Suprapubic skin (tissue), 4 donors: Measurements from ENCODE around the gene RYR3. TPM values are rescaled to one million over a fixed set of nuclear protein-coding genes. Genes with fewer than 3 reads are reported as not detected.

Source experiments
- DNase-seq, 2 donors: peaks; one replicate each; pipeline ENCODE4 v3.0.0-alpha.2; 2019; ENCODE audit warnings: low spot score in 2 of 2
- H3K27ac ChIP-seq: fragments of 200-600 bp; sonication (generic); one replicate; pipeline ENCODE4 v1.5.1; 2019
- H3K27me3 ChIP-seq: fragments of 200-600 bp; sonication (generic); one replicate; pipeline ENCODE4 v1.5.1; 2019
- H3K36me3 ChIP-seq: fragments of 200-600 bp; sonication (generic); one replicate; pipeline ENCODE4 v1.5.1; 2019
- H3K4me1 ChIP-seq: fragments of 200-600 bp; sonication (generic); one replicate; pipeline ENCODE4 v1.5.1; 2019
- H3K4me3 ChIP-seq: fragments of 200-600 bp; sonication (generic); one replicate; pipeline ENCODE4 v1.5.1; 2019; ENCODE audit warnings: mild to moderate bottlenecking
- H3K9me3 ChIP-seq: fragments of 200-600 bp; sonication (generic); one replicate; pipeline ENCODE4 v1.5.1; 2019
- EP300 ChIP-seq: sonication (generic); formaldehyde crosslinking; IDR thresholded peaks from one replicate; pipeline ENCODE4 v1.6.1; 2017; ENCODE audit warnings: antibody characterized with exemption
- POLR2A ChIP-seq, 2 donors: fragments of 450-650 bp; IDR thresholded peaks; one replicate each; pipeline ENCODE4 v1.6.1; 2017; ENCODE audit warnings: antibody characterized with exemption in 2 of 2, mild to moderate bottlenecking in 2 of 2, moderate library complexity in 2 of 2
- POLR2AphosphoS5 ChIP-seq, 3 donors: sonication (generic); formaldehyde crosslinking; IDR thresholded peaks; one replicate each; pipeline ENCODE4 v1.6.1; 2017; ENCODE audit warnings: antibody characterized with exemption in 3 of 3
- WGBS: methylation state at CpG from one replicate; pipeline ENCODE4 v1.1.5; 2018; 5-methylcytosine and 5-hydroxymethylcytosine counted together
- total RNA-seq, 4 donors: library from RNA; depleted of rRNA; stranded (reverse); fragments of >200 nt; gene quantifications; one replicate each; pipeline ENCODE4 v1.1.0, GENCODE V29; 2016
- TF ChIP-seq, protein P1 (sequence below), 2 donors: fragments of 200-600 bp in 1 of 2; fragments of 450-650 bp in 1 of 2; sonication (generic) in 1 of 2; IDR thresholded peaks; one replicate each; pipeline ENCODE4 v1.5.1; 2016 to 2019; ENCODE audit warnings: antibody characterized with exemption in 2 of 2, mild to moderate bottlenecking in 1 of 2, moderate library complexity in 1 of 2

RYR3 gene
- total RNA-seq, 4 donors from 2014 or later = 0.38 to 2.0 (median 0.80) TPM

DNA sequence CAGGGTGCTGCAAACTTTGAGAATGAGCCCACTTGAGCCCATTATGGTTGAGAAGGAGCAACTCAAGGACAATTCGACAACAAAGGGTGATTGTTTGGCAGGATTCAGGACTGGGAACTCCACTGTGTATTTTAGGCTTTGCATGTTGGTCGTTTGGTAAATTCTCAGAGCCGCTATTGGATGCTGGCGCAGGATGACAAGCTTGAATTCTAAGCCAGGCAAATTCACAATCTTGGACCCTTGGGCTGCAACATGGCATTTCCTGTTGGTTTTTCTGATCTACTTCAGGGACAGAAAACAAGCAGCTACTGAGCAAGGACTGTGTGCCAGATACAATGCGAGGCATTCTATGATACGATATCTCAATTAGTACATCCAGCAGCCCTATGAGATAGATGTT, 82.8 kb downstream of the RYR3 start:
- no peak for DNase-seq
- no peaks in the 10 kb centered on the region for H3K27me3 ChIP-seq
- no peaks in the 10 kb centered on the region for H3K9me3 ChIP-seq
- H3K27ac ChIP-seq = no peak overlapping the region
- no peaks in the 10 kb centered on the region for H3K36me3 ChIP-seq
- H3K4me1 ChIP-seq = no peaks in the 10 kb centered on the region
- TF ChIP-seq POLR2AphosphoS5 (IDR thresholded peaks at IDR 0.05) (no peak), POLR2A (IDR thresholded peaks at IDR 0.05) (no peak), EP300 (no peak)
- TF ChIP-seq, protein P1, sequence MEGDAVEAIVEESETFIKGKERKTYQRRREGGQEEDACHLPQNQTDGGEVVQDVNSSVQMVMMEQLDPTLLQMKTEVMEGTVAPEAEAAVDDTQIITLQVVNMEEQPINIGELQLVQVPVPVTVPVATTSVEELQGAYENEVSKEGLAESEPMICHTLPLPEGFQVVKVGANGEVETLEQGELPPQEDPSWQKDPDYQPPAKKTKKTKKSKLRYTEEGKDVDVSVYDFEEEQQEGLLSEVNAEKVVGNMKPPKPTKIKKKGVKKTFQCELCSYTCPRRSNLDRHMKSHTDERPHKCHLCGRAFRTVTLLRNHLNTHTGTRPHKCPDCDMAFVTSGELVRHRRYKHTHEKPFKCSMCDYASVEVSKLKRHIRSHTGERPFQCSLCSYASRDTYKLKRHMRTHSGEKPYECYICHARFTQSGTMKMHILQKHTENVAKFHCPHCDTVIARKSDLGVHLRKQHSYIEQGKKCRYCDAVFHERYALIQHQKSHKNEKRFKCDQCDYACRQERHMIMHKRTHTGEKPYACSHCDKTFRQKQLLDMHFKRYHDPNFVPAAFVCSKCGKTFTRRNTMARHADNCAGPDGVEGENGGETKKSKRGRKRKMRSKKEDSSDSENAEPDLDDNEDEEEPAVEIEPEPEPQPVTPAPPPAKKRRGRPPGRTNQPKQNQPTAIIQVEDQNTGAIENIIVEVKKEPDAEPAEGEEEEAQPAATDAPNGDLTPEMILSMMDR (IDR thresholded peaks at IDR 0.05) = no peak
- H3K4me3 ChIP-seq = no peak overlapping the region
- 81% methylated on average over 6 of the region's 6 CpGs for WGBS

DNA sequence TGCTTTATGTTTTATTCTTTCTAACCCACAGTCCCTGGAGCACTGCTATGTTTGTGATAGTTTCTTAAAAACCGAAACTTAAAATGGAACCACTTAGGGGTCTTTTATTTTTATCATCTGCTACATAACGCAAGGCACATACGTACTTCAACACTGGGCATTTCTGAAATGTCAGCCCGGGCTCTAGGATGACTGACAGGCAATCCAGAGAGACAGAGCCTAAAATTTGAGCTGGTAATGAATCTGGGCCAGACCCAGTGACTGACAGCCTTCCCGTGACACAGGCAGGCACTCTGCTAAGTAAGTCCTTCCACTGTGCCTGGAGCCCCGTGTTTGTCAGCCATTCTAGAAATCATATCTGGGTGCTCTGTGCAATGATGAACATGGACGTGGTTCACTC, 84.6 kb downstream of the RYR3 start:
- no peaks in the 10 kb centered on the region for H3K36me3 ChIP-seq
- H3K27ac ChIP-seq = no peak overlapping the region
- no peaks in the 10 kb centered on the region for H3K9me3 ChIP-seq
- H3K4me3 ChIP-seq = no peak overlapping the region
- no peaks in the 10 kb centered on the region for H3K4me1 ChIP-seq
- no peak for DNase-seq
- 91% methylated on average over 7 of the region's 7 CpGs for WGBS
- TF ChIP-seq EP300 = no peak
- no peak for TF ChIP-seq POLR2A (IDR thresholded peaks at IDR 0.05)
- H3K27me3 ChIP-seq = no peaks in the 10 kb centered on the region

DNA sequence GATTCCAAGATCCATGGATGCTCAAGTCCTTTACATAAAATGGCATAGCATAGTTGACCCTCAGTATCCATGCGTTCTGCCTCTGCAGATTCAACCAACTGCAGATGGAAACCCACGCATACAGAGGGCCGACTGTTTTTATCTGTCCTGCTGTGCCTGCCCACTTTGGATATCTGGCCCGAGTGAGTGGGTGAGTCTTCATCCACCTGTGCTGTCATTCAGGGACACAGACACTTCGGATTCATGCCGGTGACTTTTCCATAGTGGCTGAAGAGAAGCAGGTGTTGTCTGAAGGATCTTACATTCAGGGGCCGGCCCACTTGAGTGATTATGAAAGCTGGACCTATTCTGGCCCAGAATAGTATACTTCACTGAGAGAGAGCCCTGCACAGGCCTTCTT, 85.1 kb downstream of the RYR3 start:
- H3K4me3 ChIP-seq = no peak overlapping the region
- 84% methylated on average over 6 of the region's 7 CpGs for WGBS
- no peak for TF ChIP-seq EP300
- no peak for TF ChIP-seq POLR2A (IDR thresholded peaks at IDR 0.05)
- no peak for TF ChIP-seq POLR2AphosphoS5 (IDR thresholded peaks at IDR 0.05)
- TF ChIP-seq, protein P1 (IDR thresholded peaks at IDR 0.05) = no peak
- no peaks in the 10 kb centered on the region for H3K9me3 ChIP-seq
- no peaks in the 10 kb centered on the region for H3K27me3 ChIP-seq
- H3K36me3 ChIP-seq = no peaks in the 10 kb centered on the region
- no peaks in the 10 kb centered on the region for H3K4me1 ChIP-seq
- DNase-seq = no peak
- no peak overlapping the region for H3K27ac ChIP-seq

DNA sequence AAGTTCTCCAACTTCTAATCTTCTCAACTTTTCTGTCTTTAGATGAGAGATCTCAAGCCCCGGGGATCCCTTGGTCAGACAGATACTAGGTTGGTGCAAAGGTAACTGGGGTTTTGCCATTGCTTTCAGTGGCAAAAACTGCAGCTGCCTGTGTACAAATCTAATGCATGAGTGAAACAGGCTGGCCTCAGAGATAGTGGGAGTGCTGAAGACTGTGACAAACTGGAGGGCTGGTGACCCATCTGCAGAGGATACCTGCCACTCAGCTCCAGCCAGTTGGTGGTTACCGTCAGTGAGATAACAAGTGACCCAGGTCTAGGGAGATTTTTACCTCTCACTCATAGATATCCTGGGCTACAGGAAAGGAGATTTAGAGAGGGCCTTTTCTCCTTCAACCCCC, 85.7 kb downstream of the RYR3 start:
- H3K4me3 ChIP-seq = no peak overlapping the region
- no peak for TF ChIP-seq POLR2A (IDR thresholded peaks at IDR 0.05)
- TF ChIP-seq EP300 = no peak
- TF ChIP-seq POLR2AphosphoS5 (IDR thresholded peaks at IDR 0.05) = no peak
- TF ChIP-seq, protein P1 (IDR thresholded peaks at IDR 0.05) = no peak
- 92% methylated on average over 2 of the region's 2 CpGs for WGBS
- H3K27me3 ChIP-seq = no peaks in the 10 kb centered on the region
- no peaks in the 10 kb centered on the region for H3K9me3 ChIP-seq
- H3K27ac ChIP-seq = no peak overlapping the region
- DNase-seq = no peak
- no peaks in the 10 kb centered on the region for H3K4me1 ChIP-seq
- no peaks in the 10 kb centered on the region for H3K36me3 ChIP-seq

DNA sequence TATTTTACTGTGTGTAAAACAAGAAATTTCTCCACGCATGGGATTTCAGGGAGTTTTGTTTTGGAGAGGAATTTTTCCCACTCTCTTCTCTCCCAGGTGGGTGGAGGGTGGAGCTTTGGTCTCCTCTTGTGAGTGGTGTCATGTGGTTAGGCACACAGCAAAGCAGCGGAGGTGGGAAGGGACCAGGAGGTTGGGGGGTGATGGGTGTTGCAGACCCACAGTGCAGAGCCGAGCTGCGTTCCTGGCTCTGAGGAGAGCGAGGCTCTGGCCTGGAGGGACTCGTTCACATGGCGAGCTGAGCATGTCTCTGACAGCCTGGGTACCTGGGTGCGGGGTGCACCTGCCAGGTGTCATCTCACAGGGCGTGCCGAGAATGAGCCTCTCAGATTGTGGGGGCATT, 87.8 kb downstream of the RYR3 start:
- TF ChIP-seq POLR2AphosphoS5 (IDR thresholded peaks at IDR 0.05) = no peak
- TF ChIP-seq, protein P1 (IDR thresholded peaks at IDR 0.05) = no peak
- TF ChIP-seq EP300 = no peak
- no peak for TF ChIP-seq POLR2A (IDR thresholded peaks at IDR 0.05)
- 84% methylated on average over 10 of the region's 10 CpGs for WGBS
- DNase-seq = no peak
- Histone ChIP-seq H3K27ac (no peak overlapping the region), H3K36me3 (no peaks in the 10 kb centered on the region), H3K27me3 (no peaks in the 10 kb centered on the region), H3K4me1 (no peaks in the 10 kb centered on the region), H3K4me3 (no peak overlapping the region), H3K9me3 (no peaks in the 10 kb centered on the region)

DNA sequence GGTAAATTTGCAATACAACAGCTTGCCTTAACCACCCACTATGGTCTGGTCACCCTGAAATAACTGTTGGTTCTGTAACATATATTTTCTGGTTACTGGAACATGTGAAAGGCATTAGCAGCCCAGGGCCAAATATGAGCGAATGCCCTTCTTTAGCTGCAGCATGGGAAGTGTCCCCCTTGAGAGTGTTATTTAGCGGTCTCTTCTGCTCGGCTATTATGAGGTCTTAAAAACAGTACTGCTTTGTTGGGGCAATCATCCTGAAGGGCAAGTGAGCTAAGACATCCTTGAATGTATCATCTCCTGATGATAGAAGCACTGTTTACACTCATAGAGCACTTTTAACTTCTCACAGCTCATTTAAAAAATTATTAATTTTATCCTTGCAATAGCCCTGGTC, 90.2 kb downstream of the RYR3 start:
- WGBS = 82% methylated on average over 3 of the region's 3 CpGs
- DNase-seq = no peak
- no peak for TF ChIP-seq EP300
- TF ChIP-seq POLR2AphosphoS5 (IDR thresholded peaks at IDR 0.05) = no peak
- TF ChIP-seq POLR2A (IDR thresholded peaks at IDR 0.05) = no peak
- TF ChIP-seq, protein P1 (IDR thresholded peaks at IDR 0.05) = no peak
- Histone ChIP-seq H3K9me3 (no peaks in the 10 kb centered on the region), H3K27ac (no peak overlapping the region), H3K4me3 (no peak overlapping the region), H3K4me1 (no peaks in the 10 kb centered on the region), H3K36me3 (no peaks in the 10 kb centered on the region), H3K27me3 (no peaks in the 10 kb centered on the region)
